ENCODE measurements around the gene UTF1.

The UTF1 gene

GRCh38 chr10:133247681-133248333 lies 17.8 kb downstream of the UTF1 start:
- DNase-seq (ENCODE audit: low read depth in 2 of 2), result no peak

DNA sequence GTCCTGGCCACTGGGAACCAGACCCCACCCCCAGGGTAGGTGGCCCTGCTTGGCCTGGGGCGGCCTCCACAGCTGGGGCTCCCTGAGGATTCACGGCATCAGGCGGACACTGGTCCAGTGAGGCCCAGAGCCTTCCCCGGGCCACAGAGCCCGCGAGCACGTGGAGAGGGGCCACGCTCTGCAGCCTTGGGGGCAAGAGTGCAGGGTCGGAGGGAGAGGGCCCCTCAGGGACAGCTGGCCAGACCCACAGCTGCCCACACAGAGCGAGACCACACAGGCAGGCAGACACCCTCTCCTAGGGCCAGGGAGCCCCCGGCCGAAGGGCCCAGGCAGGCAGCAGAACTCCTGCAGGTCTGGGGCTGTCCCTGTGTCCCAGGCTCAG lies 18.3 kb downstream of the UTF1 start:
- no peak for DNase-seq (ENCODE audit: low read depth in 2 of 2)

DNA sequence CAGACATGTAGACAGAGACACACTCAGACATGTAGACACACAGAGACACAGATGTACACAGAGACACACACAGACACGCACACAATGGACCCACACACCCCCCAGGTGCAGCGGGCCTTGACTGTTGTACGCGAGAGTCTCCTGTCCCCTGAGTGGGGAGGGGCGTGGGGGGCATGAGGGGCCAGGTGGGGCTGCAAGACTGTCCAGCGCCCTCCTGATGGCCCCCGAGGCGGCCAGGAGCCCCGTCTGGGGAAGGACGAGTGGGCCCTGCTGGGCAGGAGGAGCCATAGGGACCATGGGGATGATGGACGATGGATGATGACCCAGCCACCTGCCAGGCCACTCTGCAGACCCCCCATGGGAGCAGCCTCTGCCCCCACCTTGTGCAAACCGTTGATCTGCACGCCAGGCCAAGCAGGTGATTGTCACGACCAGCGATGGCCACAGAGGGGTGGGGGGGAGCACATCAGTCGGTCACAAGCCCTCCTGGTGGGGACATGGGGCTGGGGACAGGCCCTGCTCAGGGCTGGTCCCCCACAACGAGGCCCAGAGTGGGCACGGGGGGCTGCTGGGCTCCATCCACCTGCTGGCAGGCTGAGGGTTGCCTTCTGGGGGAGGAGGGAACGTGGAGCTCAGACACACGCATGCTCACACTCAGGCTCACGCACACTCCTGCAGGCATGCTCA lies 19.2 kb downstream of the UTF1 start:
- DNase-seq (ENCODE audit: low read depth in 2 of 2), result no peak

- DNase-seq (ENCODE audit: low read depth in 2 of 2), result no peak
Measured at GRCh38 chr10:133249975-133250754, 20.1 kb downstream of the UTF1 start.

DNA sequence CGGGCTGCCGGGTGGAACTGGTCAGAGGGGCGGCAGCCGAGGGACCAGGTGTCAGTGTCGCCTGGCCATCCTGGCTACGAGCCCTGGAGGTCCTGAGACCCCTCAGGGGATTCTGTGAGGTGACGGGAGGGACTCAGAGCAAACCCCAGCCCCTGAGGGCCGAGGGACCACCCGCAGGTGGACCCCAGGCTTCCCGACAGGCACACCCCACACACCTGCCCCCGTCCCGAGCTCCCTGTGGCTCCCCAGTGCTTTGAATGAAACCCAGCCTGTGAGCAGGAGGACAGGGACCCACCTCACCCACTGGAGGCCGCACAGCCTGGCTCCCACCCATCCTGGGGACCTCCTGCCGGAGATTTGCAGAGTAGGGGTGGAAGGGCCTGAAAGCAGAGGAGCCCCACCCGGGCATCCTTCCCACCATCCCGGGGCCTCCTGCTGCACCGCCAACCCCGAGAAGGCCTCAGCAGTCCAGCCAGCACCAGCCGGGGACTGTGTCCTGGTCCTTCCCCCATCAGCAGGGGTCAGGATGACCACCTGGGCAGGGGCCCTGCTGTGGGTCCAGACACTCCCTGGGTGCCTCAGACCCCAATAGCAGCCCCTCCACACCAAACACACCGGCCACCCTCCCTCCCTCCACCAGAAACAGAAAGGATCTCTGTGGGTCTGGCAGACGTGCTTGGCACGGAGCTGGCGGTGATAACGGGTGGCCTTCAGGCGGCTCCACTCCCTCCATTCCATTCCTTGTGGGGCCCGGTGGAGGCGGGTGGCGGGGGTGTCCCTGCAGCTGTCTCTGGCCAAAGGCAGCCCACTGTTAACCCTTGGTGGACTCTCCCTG lies 21.6 kb downstream of the UTF1 start:
- no peak for DNase-seq (ENCODE audit: low read depth in 2 of 2)

DNA sequence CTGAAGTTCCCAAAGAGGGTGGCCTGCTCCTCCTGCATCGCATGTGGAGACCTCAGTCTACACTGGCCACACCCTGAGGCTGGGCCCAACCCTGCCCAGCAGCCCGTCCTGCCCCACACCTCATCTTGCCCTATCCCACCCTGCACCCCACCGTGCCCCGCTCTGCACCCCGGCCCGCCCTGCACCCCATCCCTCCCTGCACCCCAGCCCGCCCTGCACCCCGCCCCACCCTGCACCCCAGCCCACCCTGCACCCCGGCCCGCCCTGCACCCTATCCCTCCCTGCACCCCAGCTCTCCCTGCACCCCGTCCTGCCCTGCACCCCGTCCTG lies 22.2 kb downstream of the UTF1 start:
- DNase-seq (ENCODE audit: low read depth in 2 of 2), result no peak

GRCh38 chr10:133253361-133253955 lies 23.4 kb downstream of the UTF1 start:
- DNase-seq (ENCODE audit: low read depth in 2 of 2), result no peak

- DNase-seq (ENCODE audit: low read depth in 2 of 2), result no peak
Measured at GRCh38 chr10:133254421-133255120, 24.6 kb downstream of the UTF1 start.

- no peak for DNase-seq (ENCODE audit: low read depth in 2 of 2)
Measured at GRCh38 chr10:133255323-133255722, 25.3 kb downstream of the UTF1 start.

DNA sequence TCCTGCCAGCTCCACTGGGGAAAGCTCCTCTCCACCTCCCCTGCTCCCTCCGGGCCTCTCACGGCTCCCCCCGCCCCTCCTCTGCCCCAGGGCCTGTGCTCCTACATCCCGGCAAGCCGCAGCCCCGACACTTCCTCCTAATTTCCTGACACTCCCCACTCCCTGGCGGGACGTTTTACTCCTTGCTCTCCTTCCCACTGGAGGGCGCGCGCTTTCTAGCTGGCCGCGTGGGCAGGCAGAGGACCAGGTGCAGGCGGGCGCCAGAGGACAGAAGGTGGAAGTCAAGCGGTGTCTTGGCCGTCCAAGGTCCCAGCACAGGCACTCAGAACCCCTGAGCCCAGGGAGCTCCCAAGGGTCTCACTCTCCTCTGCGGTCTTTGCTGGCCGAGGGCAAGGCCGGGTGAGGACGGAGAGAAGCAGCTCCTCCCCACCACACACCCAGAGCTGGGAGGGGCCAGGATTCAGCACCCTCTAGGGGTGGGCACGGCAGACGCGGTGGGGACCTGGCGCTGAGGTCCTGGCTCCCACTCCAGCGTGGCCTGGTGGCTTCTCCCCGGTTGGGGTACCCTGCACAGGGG lies 27.6 kb downstream of the UTF1 start:
- no peak for DNase-seq (ENCODE audit: low read depth in 2 of 2)

DNA sequence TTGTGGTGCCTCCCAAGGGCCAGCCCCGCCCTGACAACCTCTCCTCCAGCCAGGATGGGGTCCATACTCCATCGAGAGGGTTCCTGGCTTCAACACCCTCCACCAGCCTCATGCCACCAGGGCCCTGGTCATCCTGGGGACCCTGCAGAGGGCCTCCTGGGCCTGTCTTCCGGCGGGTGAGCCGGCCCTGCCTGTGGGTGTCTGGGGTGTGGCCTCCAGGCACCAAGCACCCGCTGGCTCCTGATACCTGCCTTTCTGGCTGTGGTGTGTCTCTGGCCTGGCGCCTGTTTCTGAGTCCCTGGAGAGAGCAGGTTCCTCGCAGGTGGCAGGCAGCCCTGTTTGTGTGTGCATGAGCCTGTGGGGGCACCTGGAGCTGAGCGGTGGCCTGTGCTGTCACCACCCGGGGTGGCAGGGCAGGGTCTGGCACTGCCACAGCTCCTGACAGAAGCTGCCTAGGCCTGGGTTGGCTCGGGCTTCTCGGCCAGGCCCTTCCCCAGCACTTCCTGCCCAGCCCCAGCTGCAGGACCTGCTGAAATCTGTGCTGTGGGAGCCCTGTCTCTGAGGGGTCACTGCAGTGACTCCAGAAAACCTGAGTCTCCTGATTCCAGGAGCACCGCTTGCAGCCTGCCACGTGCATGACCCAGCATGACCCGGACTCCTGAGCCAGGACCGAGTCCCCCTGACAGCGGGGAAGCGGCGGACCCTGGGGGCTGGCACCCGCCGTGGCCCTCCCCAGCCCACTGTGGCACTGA lies 28.2 kb downstream of the UTF1 start:
- no peak for DNase-seq (ENCODE audit: low read depth in 2 of 2)

- DNase-seq (ENCODE audit: low read depth in 2 of 2), result peak; percentile 91 to 92
Measured at GRCh38 chr10:133258818-133259601, 29.0 kb downstream of the UTF1 start.

- DNase-seq (ENCODE audit: low read depth in 2 of 2), result no peak
Measured at GRCh38 chr10:133259602-133259989, 29.6 kb downstream of the UTF1 start.

GRCh38 chr10:133260895-133261725 lies 31.1 kb downstream of the UTF1 start:
- DNase-seq (ENCODE audit: low read depth in 2 of 2), result no peak

DNA sequence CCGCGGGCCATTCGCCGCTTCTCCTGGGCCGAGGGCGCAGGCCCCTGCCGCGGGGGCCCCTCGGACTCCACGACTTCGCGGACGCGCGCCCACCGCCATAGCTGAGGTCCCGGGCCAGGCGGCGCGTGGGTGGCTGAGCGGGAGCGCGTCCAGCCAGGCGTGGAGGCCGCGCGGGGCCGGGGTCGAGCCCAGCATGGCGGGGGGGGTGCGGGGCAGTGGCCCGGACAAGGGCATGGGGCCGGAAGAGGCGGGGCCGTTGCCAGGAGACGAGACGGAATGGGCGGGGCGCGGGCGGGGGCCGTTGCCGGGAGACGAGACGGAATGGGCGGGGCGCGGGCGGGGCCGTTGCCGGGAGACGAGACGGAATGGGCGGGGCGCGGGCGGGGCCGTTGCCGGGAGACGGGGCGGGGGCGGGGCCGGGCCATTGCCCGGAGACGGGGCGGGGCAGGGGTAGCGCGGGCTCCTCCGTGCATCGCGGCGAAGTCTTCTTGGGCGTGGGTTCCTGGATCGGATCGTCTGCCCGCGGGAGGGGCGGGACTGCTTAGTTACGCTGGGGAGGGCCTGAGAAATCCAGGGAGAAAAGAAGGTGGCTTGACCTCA lies 31.8 kb downstream of the UTF1 start:
- DNase-seq (ENCODE audit: low read depth in 2 of 2), result peak; percentile 13 to 36

DNA sequence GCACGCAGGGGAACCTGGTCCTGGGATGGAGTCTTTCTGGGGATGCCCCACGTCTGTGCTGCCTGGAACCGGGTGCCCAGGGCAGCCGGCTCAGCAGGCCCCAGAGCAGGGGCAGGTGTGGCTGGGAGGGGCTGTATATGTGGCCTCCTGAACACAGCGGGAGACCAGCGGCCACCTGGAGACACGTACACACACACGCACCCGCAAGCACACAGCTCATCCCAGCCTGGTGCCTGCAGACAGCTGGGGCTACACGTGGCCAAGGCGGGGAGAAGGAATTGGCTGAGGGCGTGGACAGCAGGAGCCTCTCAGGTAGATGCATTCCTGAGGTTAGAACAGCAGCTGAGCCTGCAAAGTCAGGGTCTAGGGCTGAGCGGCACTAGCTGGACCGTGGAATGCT lies 32.7 kb downstream of the UTF1 start:
- DNase-seq (ENCODE audit: low read depth in 2 of 2), result no peak

GRCh38 chr10:133263674-133264073 lies 33.7 kb downstream of the UTF1 start:
- no peak for DNase-seq (ENCODE audit: low read depth in 2 of 2)

DNA sequence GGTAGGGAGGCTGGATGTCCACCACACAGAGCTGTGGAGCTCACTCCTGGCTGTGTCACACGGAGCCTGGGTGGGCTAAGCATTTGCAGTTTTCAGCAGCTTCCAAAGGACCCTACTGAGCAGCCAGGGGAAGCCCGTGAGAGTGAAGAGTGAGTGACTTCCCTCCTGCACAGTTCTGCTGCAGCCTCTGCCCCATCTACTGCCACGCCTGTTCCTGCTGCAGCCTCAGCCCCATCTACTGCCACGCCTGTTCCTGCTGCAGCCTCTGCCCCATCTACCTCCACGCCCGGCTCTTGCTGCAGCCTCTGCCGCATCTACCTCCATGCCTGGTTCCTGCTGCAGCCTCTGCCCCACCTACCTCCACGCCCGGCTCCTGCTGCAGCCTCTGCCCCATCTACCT lies 34.4 kb downstream of the UTF1 start:
- DNase-seq (ENCODE audit: low read depth in 2 of 2), result no peak

Measured in fibroblast of skin of left biceps (primary cell).